ENCODE measurements around the gene TRPC1.
A peak's percentile ranks its signal among the peaks of the same experiment; 100 is the strongest.

The TRPC1 gene

GRCh38 chr3:142754494-142754893 is 30.7 kb downstream of the TRPC1 start:
- DNase-seq = no peak

- DNase-seq = no peak
Observed at GRCh38 chr3:142768338-142768737, 44.5 kb downstream of the TRPC1 start.

GRCh38 chr3:142777927-142778326 is 54.1 kb downstream of the TRPC1 start:
- DNase-seq = no peak

- DNase-seq = no peak
Observed at GRCh38 chr3:142778541-142778940, 54.7 kb downstream of the TRPC1 start.

- DNase-seq = no peak
Observed at GRCh38 chr3:142779591-142779990, 55.8 kb downstream of the TRPC1 start.

- DNase-seq = no peak
Observed at GRCh38 chr3:142782616-142783015, 58.8 kb downstream of the TRPC1 start.

- no peak for DNase-seq
Observed at GRCh38 chr3:142784228-142784627, 60.4 kb downstream of the TRPC1 start.

- DNase-seq = no peak
Observed at GRCh38 chr3:142785996-142786395, 62.2 kb downstream of the TRPC1 start.

- no peak for DNase-seq
Observed at GRCh38 chr3:142787719-142788118, 63.9 kb downstream of the TRPC1 start.

- no peak for DNase-seq
Observed at GRCh38 chr3:142794508-142794907, 70.7 kb downstream of the TRPC1 start.

GRCh38 chr3:142795332-142795731 is 71.5 kb downstream of the TRPC1 start:
- no peak for DNase-seq

GRCh38 chr3:142796823-142797222 is 73.0 kb downstream of the TRPC1 start:
- no peak for DNase-seq

- no peak for DNase-seq
Observed at GRCh38 chr3:142801746-142802145, 77.9 kb downstream of the TRPC1 start.

- DNase-seq = no peak
Observed at GRCh38 chr3:142802891-142803290, 79.1 kb downstream of the TRPC1 start.

GRCh38 chr3:142808103-142808917 is 84.5 kb downstream of the TRPC1 start:
- DNase-seq = no peak

GRCh38 chr3:142809259-142809658 is 85.4 kb downstream of the TRPC1 start:
- no peak for DNase-seq

GRCh38 chr3:142815803-142816202 is 92.0 kb downstream of the TRPC1 start:
- no peak for DNase-seq

- DNase-seq = no peak
Observed at GRCh38 chr3:142817356-142817755, 93.5 kb downstream of the TRPC1 start.

GRCh38 chr3:142817897-142818296 is 94.1 kb downstream of the TRPC1 start:
- DNase-seq = no peak

- DNase-seq = no peak
Observed at GRCh38 chr3:142818651-142819050, 94.8 kb downstream of the TRPC1 start.

GRCh38 chr3:142819179-142819578 is 95.3 kb downstream of the TRPC1 start:
- DNase-seq = no peak

- DNase-seq = peak; percentile 15
Observed at GRCh38 chr3:142828703-142829305, 105.0 kb downstream of the TRPC1 start.

GRCh38 chr3:142837526-142837925 is 113.7 kb downstream of the TRPC1 start:
- DNase-seq = no peak

- DNase-seq = no peak
Observed at GRCh38 chr3:142839831-142840230, 116.0 kb downstream of the TRPC1 start.
